ENCODE measurements around the gene ARID4B.

GRCh38 chr1:235206533-235207208 is 121.3 kb downstream of the ARID4B start:
- TF ChIP-seq CTCF (conservative IDR thresholded peaks at IDR 0.05; ENCODE audit: low read length) (no peak), EZH2phosphoT487 (IDR thresholded peaks at IDR 0.05; ENCODE audit: borderline replicate concordance, low read depth, low read length) (no peak)
